ENCODE measurements around the gene NQO2.

The NQO2 gene

GRCh38 chr6:3063733-3064700 lies 64.3 kb downstream of the NQO2 start:
- DNase-seq (ENCODE audit: insufficient read length, low spot score) (peak; percentile 64), FAIRE-seq (no peak)
- TF ChIP-seq TAF1 (IDR thresholded peaks at IDR 0.05; ENCODE audit: low read depth, low read length), result no peak
- TF ChIP-seq POLR2AphosphoS5 (IDR thresholded peaks at IDR 0.05; ENCODE audit: low read depth, low read length), result no peak
- no peak for TF ChIP-seq POLR2A (IDR thresholded peaks at IDR 0.05; ENCODE audit: low read depth, low read length)
- TF ChIP-seq POU2F2 (IDR thresholded peaks at IDR 0.05; ENCODE audit: low read depth, low read length), result no peak
- TF ChIP-seq PAX5 (IDR thresholded peaks at IDR 0.05; ENCODE audit: insufficient read depth, low read length, severe bottlenecking), result no peak
- TF ChIP-seq SPI1 (IDR thresholded peaks at IDR 0.05; ENCODE audit: low read depth, low read length), result no peak

GRCh38 chr6:3068329-3069214 lies 68.9 kb downstream of the NQO2 start, which contains the start of gene RIPK1:
Gene RIPK1 (plus strand): TSS chr6:3068494. CDS start chr6:3076824, 8,330 bp downstream.
- FAIRE-seq (peak; percentile 67), DNase-seq (ENCODE audit: insufficient read length, low spot score) (peak; percentile 93)
- peak; percentile 95 for TF ChIP-seq PAX5 (IDR thresholded peaks at IDR 0.05; ENCODE audit: insufficient read depth, low read length, severe bottlenecking)
- TF ChIP-seq POU2F2 (IDR thresholded peaks at IDR 0.05; ENCODE audit: low read depth, low read length), result peak; percentile 28; the same call in 1 of the 2 replicates
- peak; percentile 71; the same call in 1 of the 2 replicates for TF ChIP-seq POLR2AphosphoS5 (IDR thresholded peaks at IDR 0.05; ENCODE audit: low read depth, low read length)
- peak; percentile 62 for TF ChIP-seq TAF1 (IDR thresholded peaks at IDR 0.05; ENCODE audit: low read depth, low read length)
- peak; percentile 88 for TF ChIP-seq POLR2A (IDR thresholded peaks at IDR 0.05; ENCODE audit: low read depth, low read length)
- TF ChIP-seq SPI1 (IDR thresholded peaks at IDR 0.05; ENCODE audit: low read depth, low read length), result no peak
